SK-N-SH treated with all-trans-retinoic acid at 6 μM for 48 hours (cell line): Measurements from ENCODE around the gene SSNA1.

Source experiments
- ATAC-seq: fragments of 200-7000 bp; cut with Tn5 transposase; 3 replicates; pipeline ENCODE4 v1.9.1; 2020; ENCODE audit warnings: mild to moderate bottlenecking, moderate library complexity
- ARNTL ChIP-seq: fragments of 450-650 bp; formaldehyde crosslinking; IDR thresholded peaks from 2 replicates; pipeline ENCODE4 v1.5.0; 2020; ENCODE audit warnings: low read depth, mild to moderate bottlenecking, moderate library complexity, borderline replicate concordance
- BACH2 ChIP-seq: fragments of 250-450 bp; sonication (Bioruptor Pico); IDR thresholded peaks from 2 replicates; pipeline ENCODE4 v1.9.0; 2021; ENCODE audit warnings: mild to moderate bottlenecking, borderline replicate concordance
- CREB5 ChIP-seq: fragments of 250-450 bp; sonication (Bioruptor Pico); IDR thresholded peaks from 2 replicates; pipeline ENCODE4 v1.5.1; 2020; ENCODE audit warnings: low read depth, mild to moderate bottlenecking, moderate library complexity
- CSDC2 ChIP-seq: fragments of 250-450 bp; sonication (Bioruptor Pico); IDR thresholded peaks from 2 replicates; pipeline ENCODE4 v1.5.0; 2020; ENCODE audit warnings: mild to moderate bottlenecking, moderate library complexity
- CSRNP3 ChIP-seq: fragments of 250-450 bp; sonication (Bioruptor Pico); IDR thresholded peaks from 2 replicates; pipeline ENCODE4 v1.5.1; 2021; ENCODE audit warnings: mild to moderate bottlenecking, moderate library complexity
- GLIS3 ChIP-seq: fragments of 250-450 bp; sonication (Bioruptor Pico); IDR thresholded peaks from 2 replicates; pipeline ENCODE4 v1.5.0; 2020; ENCODE audit warnings: mild to moderate bottlenecking, moderate library complexity
- ISL1 ChIP-seq: fragments of 250-450 bp; sonication (Bioruptor Pico); IDR thresholded peaks from 2 replicates; pipeline ENCODE4 v2.1.2; 2022; ENCODE audit warnings: mild to moderate bottlenecking, moderate library complexity
- OSR1 ChIP-seq: fragments of 250-450 bp; sonication (Bioruptor Pico); IDR thresholded peaks from 2 replicates; pipeline ENCODE4 v1.8.0; 2022; ENCODE audit warnings: moderate library complexity, mild to moderate bottlenecking, inconsistent platforms
- PATZ1 ChIP-seq: fragments of 250-450 bp; sonication (Bioruptor Pico); IDR thresholded peaks from 2 replicates; pipeline ENCODE4 v1.8.0; 2020; ENCODE audit warnings: mild to moderate bottlenecking, moderate library complexity, borderline replicate concordance
- PPARA ChIP-seq: fragments of 250-450 bp; sonication (Bioruptor Pico); IDR thresholded peaks from 2 replicates; pipeline ENCODE4 v1.5.0; 2020; ENCODE audit warnings: mild to moderate bottlenecking, borderline replicate concordance
- RARB ChIP-seq: fragments of 250-450 bp; sonication (Bioruptor Pico); IDR thresholded peaks from 2 replicates; pipeline ENCODE4 v1.8.0; 2021; ENCODE audit warnings: mild to moderate bottlenecking, moderate library complexity
- SNAI2 ChIP-seq: fragments of 250-450 bp; sonication (Bioruptor Pico); IDR thresholded peaks from 2 replicates; pipeline ENCODE4 v1.5.0; 2020; ENCODE audit warnings: mild to moderate bottlenecking, moderate library complexity
- TOX ChIP-seq: fragments of 250-450 bp; sonication (Bioruptor Pico); IDR thresholded peaks from 2 replicates; pipeline ENCODE4 v1.8.0; 2021; ENCODE audit warnings: mild to moderate bottlenecking, moderate library complexity, borderline replicate concordance
- TSHZ2 ChIP-seq: fragments of 250-450 bp; sonication (Bioruptor Pico); IDR thresholded peaks from 2 replicates; pipeline ENCODE4 v1.5.0; 2020; ENCODE audit warnings: mild to moderate bottlenecking, moderate library complexity
- ZC3H10 ChIP-seq: fragments of 250-450 bp; sonication (Bioruptor Pico); IDR thresholded peaks from 2 replicates; pipeline ENCODE4 v1.5.1; 2021; ENCODE audit warnings: mild to moderate bottlenecking, moderate library complexity
- ZFP3 ChIP-seq: fragments of 250-450 bp; sonication (Bioruptor Pico); IDR thresholded peaks from 2 replicates; pipeline ENCODE4 v1.5.0; 2020; ENCODE audit warnings: mild to moderate bottlenecking, moderate library complexity
- ZFP30 ChIP-seq: fragments of 450-650 bp; formaldehyde crosslinking; IDR thresholded peaks from 2 replicates; pipeline ENCODE4 v1.5.0; 2022; ENCODE audit warnings: mild to moderate bottlenecking, moderate library complexity
- ZNF565 ChIP-seq: fragments of 450-650 bp; formaldehyde crosslinking; conservative IDR thresholded peaks from 2 replicates; pipeline ENCODE4 v1.5.0; 2020; ENCODE audit warnings: low read depth, mild to moderate bottlenecking, moderate library complexity
- ZNF70 ChIP-seq: fragments of 450-650 bp; formaldehyde crosslinking; IDR thresholded peaks from 2 replicates; pipeline ENCODE4 v1.5.0; 2020; ENCODE audit warnings: mild to moderate bottlenecking, moderate library complexity
- ZNF8 ChIP-seq: fragments of 450-650 bp; formaldehyde crosslinking; IDR thresholded peaks from 2 replicates; pipeline ENCODE4 v1.5.0; 2020; ENCODE audit warnings: mild to moderate bottlenecking, moderate library complexity

The SSNA1 gene

GRCh38 chr9:137148661-137149060, 39.8 kb upstream of the SSNA1 start:
- ATAC-seq = no peak
- no peak for TF ChIP-seq ZC3H10
- TF ChIP-seq CREB5 (CRISPR knock-in tag) = no peak
- no peak for TF ChIP-seq ZFP30
- TF ChIP-seq ZNF8 (CRISPR knock-in tag) = no peak
- TF ChIP-seq OSR1 (CRISPR knock-in tag) = no peak
- no peak for TF ChIP-seq GLIS3
- no peak for TF ChIP-seq PATZ1 (CRISPR knock-in tag)
- no peak for TF ChIP-seq SNAI2
- TF ChIP-seq BACH2 (CRISPR knock-in tag) = no peak
- no peak for TF ChIP-seq ISL1 (CRISPR knock-in tag)
- no peak for TF ChIP-seq TOX (CRISPR knock-in tag)
- no peak for TF ChIP-seq RARB
- no peak for TF ChIP-seq TSHZ2 (CRISPR knock-in tag)

GRCh38 chr9:137149363-137149762, 39.1 kb upstream of the SSNA1 start:
- no peak for ATAC-seq
- TF ChIP-seq ZNF8 (CRISPR knock-in tag) = no peak
- no peak for TF ChIP-seq ARNTL (CRISPR knock-in tag)
- no peak for TF ChIP-seq RARB
- TF ChIP-seq PATZ1 (CRISPR knock-in tag) = no peak
- TF ChIP-seq CSRNP3 (CRISPR knock-in tag) = no peak
- TF ChIP-seq GLIS3 = no peak
- no peak for TF ChIP-seq BACH2 (CRISPR knock-in tag)
- TF ChIP-seq CSDC2 (CRISPR knock-in tag) = no peak
- TF ChIP-seq ZFP3 = no peak
- no peak for TF ChIP-seq PPARA (CRISPR knock-in tag)
- no peak for TF ChIP-seq ZNF70
- no peak for TF ChIP-seq ZNF565 (CRISPR knock-in tag)
- TF ChIP-seq TSHZ2 (CRISPR knock-in tag) = no peak
- TF ChIP-seq ISL1 (CRISPR knock-in tag) = no peak
